GM21515 (cell line): ENCODE data around the gene SREK1IP1.

Source experiments
- ATAC-seq: cut with Tn5 transposase; IDR thresholded peaks from one replicate; pipeline ENCODE4 v1.9.1; 2021; ENCODE audit not compliant: unreplicated experiment

SREK1IP1 gene

GRCh38 chr5:64768358-64769312 lies at the start of gene SREK1IP1, which contains the start of gene CWC27:
SREK1IP1 (minus strand) TSS chr5:64768691; CDS start chr5:64768517, 174 bp downstream.
CWC27 (plus strand) TSS chr5:64768930; CDS start chr5:64769147, 217 bp downstream.
- ATAC-seq = peak; percentile 97

GRCh38 chr5:64818245-64818644 lies 49.8 kb upstream of the SREK1IP1 start:
- no peak for ATAC-seq

GRCh38 chr5:64814073-64814472 lies 45.6 kb upstream of the SREK1IP1 start:
- ATAC-seq = peak; percentile 86

- ATAC-seq = peak; percentile 46
These were observed 42.7 kb upstream of the SREK1IP1 start for GRCh38 chr5:64811050-64811640.

GRCh38 chr5:64807520-64807919 lies 39.0 kb upstream of the SREK1IP1 start:
- no peak for ATAC-seq

GRCh38 chr5:64806537-64806936 lies 38.0 kb upstream of the SREK1IP1 start:
- no peak for ATAC-seq

GRCh38 chr5:64800926-64801325 lies 32.4 kb upstream of the SREK1IP1 start:
- ATAC-seq = no peak

- no peak for ATAC-seq
These were observed 27.8 kb upstream of the SREK1IP1 start for GRCh38 chr5:64796301-64796700.

- ATAC-seq = no peak
These were observed 25.7 kb upstream of the SREK1IP1 start for GRCh38 chr5:64794053-64794770.

- no peak for ATAC-seq
These were observed 24.0 kb upstream of the SREK1IP1 start for GRCh38 chr5:64792469-64792868.

GRCh38 chr5:64790210-64790609 lies 21.7 kb upstream of the SREK1IP1 start:
- no peak for ATAC-seq

- ATAC-seq = no peak
These were observed 21.0 kb upstream of the SREK1IP1 start for GRCh38 chr5:64789457-64789856.

GRCh38 chr5:64788156-64788555 lies 19.7 kb upstream of the SREK1IP1 start:
- ATAC-seq = no peak

- no peak for ATAC-seq
These were observed 17.9 kb upstream of the SREK1IP1 start for GRCh38 chr5:64786372-64786771.

- peak; percentile 85 for ATAC-seq
These were observed 16.0 kb upstream of the SREK1IP1 start for GRCh38 chr5:64784451-64785025.

- ATAC-seq = no peak
These were observed 6.8 kb upstream of the SREK1IP1 start for GRCh38 chr5:64775291-64775690.

GRCh38 chr5:64773533-64773932 lies 5.0 kb upstream of the SREK1IP1 start:
- ATAC-seq = peak; percentile 59

GRCh38 chr5:64771736-64772135 lies 3.2 kb upstream of the SREK1IP1 start:
- ATAC-seq = no peak

- ATAC-seq = no peak
These were observed 1.4 kb upstream of the SREK1IP1 start for GRCh38 chr5:64769855-64770254.

- peak; percentile 10 for ATAC-seq
These were observed 533 bp downstream of the SREK1IP1 start for GRCh38 chr5:64767959-64768357.

GRCh38 chr5:64766941-64767340 lies 1.6 kb downstream of the SREK1IP1 start:
- ATAC-seq = no peak
